Neuronal stem cell (in vitro differentiated cells): ENCODE measurements around the gene CST5.
A peak's percentile ranks its signal among the peaks of the same experiment; 100 is the strongest.
"Not testable (repeated sequence)": the region's sequence is repeated elsewhere in the genome, so short reads cannot be mapped to it uniquely, and the experiment has no call there.

Experiments
- DNase-seq: peaks from one replicate; pipeline ENCODE4 v3.0.0-alpha.2; 2013; ENCODE audit warnings: low spot score
- H2AFZ ChIP-seq: one replicate; pipeline ENCODE4 v1.6.1; 2013; ENCODE audit warnings: mild to moderate bottlenecking, low read length, inconsistent platforms
- H2AK5ac ChIP-seq: 2 replicates; pipeline ENCODE4 v1.6.1; 2013; ENCODE audit warnings: low read depth, mild to moderate bottlenecking, inconsistent platforms, low read length, moderate library complexity, mixed read lengths
- H2BK120ac ChIP-seq: 2 replicates; pipeline ENCODE4 v1.6.1; 2013; ENCODE audit warnings: low read depth, mild to moderate bottlenecking, inconsistent platforms, low read length, moderate library complexity, mixed read lengths
- H2BK12ac ChIP-seq: one replicate; pipeline ENCODE4 v1.6.1; 2013; ENCODE audit warnings: low read length, inconsistent platforms
- H2BK15ac ChIP-seq: 2 replicates; pipeline ENCODE4 v1.6.1; 2013; ENCODE audit warnings: mild to moderate bottlenecking, low read length, inconsistent platforms, mixed read lengths
- H2BK5ac ChIP-seq: one replicate; pipeline ENCODE4 v1.6.1; 2013; ENCODE audit warnings: inconsistent platforms, mild to moderate bottlenecking, low read length, moderate library complexity
- H3K14ac ChIP-seq: one replicate; pipeline ENCODE4 v1.6.1; 2013; ENCODE audit warnings: low read length, inconsistent platforms
- H3K18ac ChIP-seq: 2 replicates; pipeline ENCODE4 v1.6.1; 2013; ENCODE audit warnings: low read length, inconsistent platforms
- H3K23ac ChIP-seq: 2 replicates; pipeline ENCODE4 v1.6.1; 2013; ENCODE audit warnings: low read depth, mild to moderate bottlenecking, mixed read lengths, low read length, inconsistent platforms; ENCODE audit not compliant: poor library complexity
- H3K27ac ChIP-seq: replicated peaks from 3 replicates; pipeline ENCODE4 v1.5.1; 2013; ENCODE audit warnings: low read length, inconsistent platforms
- H3K27me3 ChIP-seq, 3 experiments: 2 replicates each; pipeline ENCODE4 v1.6.1; 2013; ENCODE audit warnings: low read length in 3 of 3, mild to moderate bottlenecking in 2 of 3, inconsistent platforms in 1 of 3, low read depth in 1 of 3, mixed read lengths in 1 of 3, moderate library complexity in 1 of 3; ENCODE audit not compliant: control insufficient read depth in 3 of 3, insufficient read depth in 3 of 3
- H3K36me3 ChIP-seq, 2 donors: replicated peaks in 1 of 2; 2 replicates each; pipeline ENCODE4 v1.6.1; 2013; ENCODE audit warnings: low read length in 2 of 2; ENCODE audit not compliant: control insufficient read depth in 2 of 2, insufficient read depth in 2 of 2
- H3K4ac ChIP-seq: 2 replicates; pipeline ENCODE4 v1.6.1; 2013; ENCODE audit warnings: inconsistent platforms, mild to moderate bottlenecking, low read length, moderate library complexity
- H3K4me1 ChIP-seq, 2 donors: 1 replicate in 1 of 2; 2 replicates in 1 of 2; pipeline ENCODE4 v1.6.1; 2013; ENCODE audit warnings: low read length in 2 of 2, low read depth in 1 of 2; ENCODE audit not compliant: control insufficient read depth in 2 of 2, insufficient read depth in 1 of 2
- H3K4me2 ChIP-seq: one replicate; pipeline ENCODE4 v1.6.1; 2013; ENCODE audit warnings: mild to moderate bottlenecking, low read length, inconsistent platforms; ENCODE audit not compliant: insufficient read depth, poor library complexity, severe bottlenecking
- H3K4me3 ChIP-seq, 2 donors: 2 replicates each; pipeline ENCODE4 v1.5.1; 2013; ENCODE audit warnings: low read length in 2 of 2, mild to moderate bottlenecking in 2 of 2, inconsistent platforms in 1 of 2, moderate library complexity in 1 of 2
- H3K79me1 ChIP-seq: one replicate; pipeline ENCODE4 v1.6.1; 2013; ENCODE audit warnings: low read depth, mild to moderate bottlenecking, inconsistent platforms, low read length, moderate library complexity
- H3K9ac ChIP-seq: one replicate; pipeline ENCODE4 v1.6.1; 2013; ENCODE audit warnings: mild to moderate bottlenecking, low read depth, low read length, inconsistent platforms; ENCODE audit not compliant: poor library complexity
- H3K9me3 ChIP-seq, 2 donors: replicated peaks in 1 of 2; 2 replicates each; pipeline versions ENCODE3 to v1.6.1; 2013; ENCODE audit warnings: low read length in 2 of 2, mild to moderate bottlenecking in 2 of 2, inconsistent platforms in 1 of 2, low read depth in 1 of 2, mixed read lengths in 1 of 2, moderate library complexity in 1 of 2; ENCODE audit not compliant: control insufficient read depth in 2 of 2, insufficient read depth in 1 of 2
- H4K8ac ChIP-seq: one replicate; pipeline ENCODE4 v1.6.1; 2013; ENCODE audit warnings: low read depth, mild to moderate bottlenecking, inconsistent platforms, low read length, moderate library complexity
- H4K91ac ChIP-seq: one replicate; pipeline ENCODE4 v1.6.1; 2013; ENCODE audit warnings: low read length, low read depth, mild to moderate bottlenecking, inconsistent platforms; ENCODE audit not compliant: poor library complexity
- WGBS, 2 donors: extraction: QIAGEN DNeasy Blood & Tissue Kit; methylation state at CpG; one replicate each; pipeline ENCODE4 v1.1.7; 2013; ENCODE audit warnings: missing lambda C conversion rate in 2 of 2, mixed read lengths in 1 of 2; ENCODE audit not compliant: insufficient read length in 2 of 2, insufficient replicate concordance in 1 of 2; ENCODE audit errors: extremely low coverage in 2 of 2; 5-methylcytosine and 5-hydroxymethylcytosine counted together

CST5 gene

DNA sequence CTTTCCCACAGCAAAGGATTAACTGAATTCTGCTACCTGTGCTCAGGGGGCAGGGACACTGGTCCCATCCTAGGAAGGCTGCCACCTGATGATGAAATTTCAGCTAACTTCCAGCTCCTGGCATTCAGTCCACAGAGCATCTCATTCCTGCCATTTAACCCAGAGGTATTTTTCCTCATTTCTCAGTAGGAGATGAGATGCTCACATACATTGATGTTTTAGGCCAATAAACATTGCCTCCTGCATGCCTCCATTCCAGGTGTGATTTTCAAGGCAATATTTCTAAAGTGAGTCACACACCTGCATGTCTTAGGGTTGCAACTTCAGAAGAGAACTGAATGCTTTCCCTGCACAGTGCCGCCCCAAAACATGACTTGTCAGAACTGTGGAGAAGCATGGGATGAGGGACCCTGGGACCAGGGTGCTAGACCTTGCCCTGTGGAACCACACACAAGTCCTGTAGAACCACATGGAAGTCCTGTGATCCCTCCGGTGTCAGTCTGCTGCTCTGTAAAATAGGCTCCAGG, 1.5 kb downstream of the CST5 start:
- H3K4me2 ChIP-seq, H2BK5ac ChIP-seq, H2AK5ac ChIP-seq, H3K27me3 ChIP-seq, H3K18ac ChIP-seq, H3K4me1 ChIP-seq, H3K4me3 ChIP-seq, H4K8ac ChIP-seq, H3K36me3 ChIP-seq, H3K4ac ChIP-seq, H2BK12ac ChIP-seq, H3K23ac ChIP-seq, H2BK15ac ChIP-seq, H4K91ac ChIP-seq, H3K9ac ChIP-seq, H2BK120ac ChIP-seq, H3K27ac ChIP-seq, H3K79me1 ChIP-seq, H2AFZ ChIP-seq, H3K14ac ChIP-seq, DNase-seq, H3K9me3 ChIP-seq: not testable (repeated sequence)
- no CpG with 5 or more reads among the region's 2 CpGs for WGBS, 2 donors

DNA sequence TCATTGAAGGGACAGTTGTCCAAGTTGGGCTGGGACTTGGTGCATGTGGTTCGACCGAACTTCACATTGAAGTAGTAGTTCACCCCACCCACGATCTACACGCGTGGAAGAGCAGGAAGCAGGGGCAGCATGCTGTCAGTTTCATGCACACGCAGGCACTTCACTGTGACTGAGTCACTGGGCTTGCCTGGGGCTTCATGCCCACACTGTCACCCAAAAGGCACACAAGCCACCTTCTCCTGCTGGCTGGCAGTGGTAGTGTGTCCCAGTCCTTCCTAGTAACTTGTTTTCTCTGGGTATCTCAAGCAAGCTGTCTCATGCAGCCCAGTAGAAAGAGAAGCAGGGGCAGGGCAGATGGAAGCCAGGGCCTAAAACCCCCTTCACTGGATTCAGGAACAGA, 2.0 kb downstream of the CST5 start:
- no peak for DNase-seq
- peak overlapping the region; percentile 24 for H3K9ac ChIP-seq
- no peak overlapping the region for H3K27ac ChIP-seq
- no peaks in the 10 kb centered on the region for H3K9me3 ChIP-seq
- no peak overlapping the region for H3K4me3 ChIP-seq
- H3K23ac ChIP-seq = no peak overlapping the region
- H3K79me1 ChIP-seq = no peaks in the 10 kb centered on the region
- H2BK120ac ChIP-seq = no peak overlapping the region
- peak overlapping the region; percentile 21 for H3K18ac ChIP-seq
- H2BK15ac ChIP-seq = no peak overlapping the region
- no peak overlapping the region for H3K4me2 ChIP-seq
- no peak overlapping the region for H2BK12ac ChIP-seq
- no CpG with 5 or more reads among the region's 6 CpGs for WGBS, 2 donors
- peaks cover 0 to 2% of the 10 kb centered on the region in 2 donors for H3K4me1 ChIP-seq
- H3K4ac ChIP-seq = no peak overlapping the region
- H2AFZ ChIP-seq = no peak overlapping the region
- no peak overlapping the region for H4K91ac ChIP-seq
- H3K14ac ChIP-seq = no peak overlapping the region
- no peaks in the 10 kb centered on the region for H3K27me3 ChIP-seq
- H2AK5ac ChIP-seq = no peak overlapping the region
- no peak overlapping the region for H2BK5ac ChIP-seq
- peak overlapping the region; percentile 19 for H4K8ac ChIP-seq
- H3K36me3 ChIP-seq = no peaks in the 10 kb centered on the region

DNA sequence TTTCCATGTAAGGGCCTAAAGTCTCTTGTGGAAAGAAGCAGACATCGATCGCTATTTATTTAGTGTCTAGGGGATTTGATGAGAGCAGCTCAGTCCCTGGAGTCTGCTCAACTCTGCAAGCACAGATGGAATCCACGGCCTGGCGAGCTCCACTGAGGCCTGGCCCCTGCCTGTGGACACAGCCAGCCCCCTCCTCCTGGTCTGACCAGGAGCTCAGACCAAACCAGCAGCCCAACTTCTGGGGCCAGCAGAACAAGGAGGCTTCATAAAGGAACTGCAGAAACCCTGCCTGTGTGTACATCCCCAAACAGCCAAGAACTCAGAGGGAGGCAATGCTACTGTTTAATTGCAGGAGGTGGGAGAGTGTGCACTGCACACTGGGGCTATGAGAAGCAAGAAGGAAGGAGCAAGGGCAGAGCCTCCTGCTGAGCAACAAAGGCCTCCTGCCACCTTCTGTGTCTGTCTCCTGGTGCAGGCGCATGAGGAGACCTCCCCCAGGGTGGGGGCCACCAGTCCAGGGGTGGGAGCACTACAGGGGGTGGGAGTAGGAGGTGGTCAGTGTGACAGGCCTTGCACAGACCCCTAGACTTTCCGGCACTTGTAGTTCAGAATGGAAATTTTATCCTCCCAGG, 3.8 kb downstream of the CST5 start:
- Histone ChIP-seq H3K4me3 (no peak overlapping the region), H4K91ac (no peak overlapping the region), H2BK120ac (no peak overlapping the region), H3K18ac (no peak overlapping the region), H3K4ac (no peak overlapping the region), H2BK12ac (no peak overlapping the region), H3K14ac (no peak overlapping the region), H3K9me3 (no peaks in the 10 kb centered on the region), H2AFZ (no peak overlapping the region), H3K27me3 (no peaks in the 10 kb centered on the region), H3K27ac (no peak overlapping the region), H3K9ac (no peak overlapping the region), H3K4me1 (peaks cover 0 to 2% of the 10 kb centered on the region in 2 donors), H2AK5ac (no peak overlapping the region), H4K8ac (no peak overlapping the region), H3K79me1 (no peaks in the 10 kb centered on the region), H3K4me2 (no peak overlapping the region), H2BK15ac (no peak overlapping the region), H3K23ac (no peak overlapping the region), H2BK5ac (no peak overlapping the region), H3K36me3 (no peaks in the 10 kb centered on the region)
- DNase-seq = no peak
- no CpG with 5 or more reads among the region's 6 CpGs for WGBS, 2 donors

DNA sequence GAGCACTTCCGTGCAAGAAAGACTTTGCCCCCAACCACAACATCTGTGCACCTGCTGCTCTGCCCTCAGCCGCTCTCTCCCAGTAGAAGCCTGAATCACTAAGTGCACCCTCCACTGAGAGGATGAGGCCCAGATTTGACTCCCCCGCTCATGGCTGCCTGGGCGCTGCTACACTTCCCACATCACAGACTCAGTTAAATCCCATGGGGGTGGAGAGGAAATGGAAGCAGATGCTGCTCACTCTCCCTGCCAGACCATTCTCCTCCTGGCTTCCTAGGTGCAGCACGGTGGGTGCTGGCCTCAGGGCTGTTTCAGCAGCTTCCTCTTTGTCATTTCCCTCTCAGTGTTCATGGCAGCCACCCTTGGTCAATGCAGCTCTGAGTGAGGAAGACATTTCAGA, 4.8 kb downstream of the CST5 start:
- H3K9ac ChIP-seq = no peak overlapping the region
- H2AFZ ChIP-seq = no peak overlapping the region
- H2BK5ac ChIP-seq = no peak overlapping the region
- H3K27ac ChIP-seq = no peak overlapping the region
- WGBS, 2 donors = no CpG with 5 or more reads among the region's 5 CpGs
- H3K27me3 ChIP-seq = no peaks in the 10 kb centered on the region
- H4K91ac ChIP-seq = no peak overlapping the region
- H2BK12ac ChIP-seq = peak overlapping the region; percentile 2
- H2BK120ac ChIP-seq = no peak overlapping the region
- H3K4ac ChIP-seq = no peak overlapping the region
- H3K9me3 ChIP-seq = no peaks in the 10 kb centered on the region
- no peak for DNase-seq
- no peaks in the 10 kb centered on the region for H3K36me3 ChIP-seq
- H3K4me3 ChIP-seq = no peak overlapping the region
- H3K4me2 ChIP-seq = no peak overlapping the region
- no peak overlapping the region for H3K14ac ChIP-seq
- H3K79me1 ChIP-seq = no peaks in the 10 kb centered on the region
- H3K4me1 ChIP-seq = peaks cover 0 to 8% of the 10 kb centered on the region in 2 donors
- no peak overlapping the region for H4K8ac ChIP-seq
- no peak overlapping the region for H2AK5ac ChIP-seq
- no peak overlapping the region for H2BK15ac ChIP-seq
- H3K18ac ChIP-seq = no peak overlapping the region
- H3K23ac ChIP-seq = no peak overlapping the region
